ENCODE data around the gene CHCHD10. TPM values are rescaled to one million over a fixed set of nuclear protein-coding genes. Genes with fewer than 3 reads are reported as not detected.

The CHCHD10 gene
- total and polyA plus RNA-seq, 10 of the 15 experiments (the other 5 are each of a cell fraction or from before 2014, with no cell fraction given), result 13.2 to 241 (median 128) TPM

- TF ChIP-seq BRCA1 (IDR thresholded peaks at IDR 0.05; ENCODE audit: low read depth, low read length), result no peak
- no peak for TF ChIP-seq RBBP5 (conservative IDR thresholded peaks at IDR 0.05)
- TF ChIP-seq CREB1 (IDR thresholded peaks at IDR 0.05; ENCODE audit: low read depth), result 0 out of 2 replicates have a peak, but pooled peaks have one; percentile 25
- TF ChIP-seq SKIL (IDR thresholded peaks at IDR 0.05; ENCODE audit: low read depth, poor library complexity, severe bottlenecking), result no peak
- no peak for TF ChIP-seq SUZ12 (IDR thresholded peaks at IDR 0.05; ENCODE audit: unreplicated experiment)
- TF ChIP-seq CHD2 (IDR thresholded peaks at IDR 0.05; ENCODE audit: borderline replicate concordance, low read depth, low read length), result no peak
- peak in 1 of 3 experiments; percentile 22; a peak in 2 of 6 replicates for TF ChIP-seq CTCF (IDR thresholded peaks at IDR 0.05 in 2 of 3, conservative IDR thresholded peaks at IDR 0.05 in 1 of 3; ENCODE audit: control insufficient read depth in 2 of 3, extremely low read depth in 1 of 3, insufficient read depth in 1 of 3, low read depth in 3 of 3, low read length in 3 of 3)
- no peak for TF ChIP-seq ESRRA (IDR thresholded peaks at IDR 0.05; ENCODE audit: low read length)
- TF ChIP-seq JUNB (IDR thresholded peaks at IDR 0.05), result no peak
- peak; percentile 98 for TF ChIP-seq ATF7 (IDR thresholded peaks at IDR 0.05; ENCODE audit: low read depth)
- TF ChIP-seq CUX1 (IDR thresholded peaks at IDR 0.05; ENCODE audit: insufficient replicate concordance, low read depth, low read length), result no peak
- TF ChIP-seq RCOR1 (conservative IDR thresholded peaks at IDR 0.05; ENCODE audit: low read depth, low read length), result no peak
- peak; percentile 6 to 77; a peak in 2 of 3 replicates for TF ChIP-seq EGR1 (IDR thresholded peaks at IDR 0.05; ENCODE audit: borderline replicate concordance in 1 of 2, low read depth in 2 of 2, low read length in 2 of 2)
- TF ChIP-seq JUND (IDR thresholded peaks at IDR 0.05; ENCODE audit: low read depth, low read length), result peak; percentile 89; the same call in 1 of the 2 replicates
- TF ChIP-seq MXI1 (IDR thresholded peaks at IDR 0.05; ENCODE audit: low read depth, low read length), result no peak
- no peak for TF ChIP-seq IRF3 (IDR thresholded peaks at IDR 0.05)
- no peak for TF ChIP-seq SMAD5 (IDR thresholded peaks at IDR 0.05; ENCODE audit: low read depth)
- TF ChIP-seq MYB (IDR thresholded peaks at IDR 0.05; ENCODE audit: borderline replicate concordance, low read depth, low read length), result no peak
Measured at GRCh38 chr22:23786752-23787599, 19.2 kb upstream of the CHCHD10 start, which contains the start of gene SMARCB1 (continued).

Data from GM12878 (cell line).